Stimulated activated CD8-positive, alpha-beta memory T cell treated with anti-CD3 and anti-CD28 coated beads, Interleukin-12 subunit alpha, Interleukin-12 subunit beta, amount 100 ng/mL, for 24 hours (primary cell): ENCODE measurements around the gene USP25.

Source experiments
- DNase-seq: peaks from one replicate; pipeline ENCODE4 v3.0.0-alpha.2; 2020; ENCODE audit errors: extremely low read depth

USP25 gene

GRCh38 chr21:15763359-15763758 lies 33.6 kb downstream of the USP25 start:
- no peak for DNase-seq

GRCh38 chr21:15764878-15765277 lies 35.1 kb downstream of the USP25 start:
- no peak for DNase-seq

GRCh38 chr21:15766952-15767603 lies 37.3 kb downstream of the USP25 start:
- DNase-seq = no peak

- no peak for DNase-seq
Measured at GRCh38 chr21:15768045-15768601, 38.3 kb downstream of the USP25 start.

GRCh38 chr21:15768853-15769252 lies 39.1 kb downstream of the USP25 start:
- no peak for DNase-seq

- DNase-seq = no peak
Measured at GRCh38 chr21:15771311-15771710, 41.5 kb downstream of the USP25 start.

- no peak for DNase-seq
Measured at GRCh38 chr21:15772654-15773053, 42.9 kb downstream of the USP25 start.

GRCh38 chr21:15774590-15774989 lies 44.8 kb downstream of the USP25 start:
- no peak for DNase-seq

- no peak for DNase-seq
Measured at GRCh38 chr21:15775291-15775690, 45.5 kb downstream of the USP25 start.

GRCh38 chr21:15775981-15776380 lies 46.2 kb downstream of the USP25 start:
- DNase-seq = no peak

- DNase-seq = no peak
Measured at GRCh38 chr21:15776818-15777217, 47.0 kb downstream of the USP25 start.

- no peak for DNase-seq
Measured at GRCh38 chr21:15781986-15782385, 52.2 kb downstream of the USP25 start.

- DNase-seq = no peak
Measured at GRCh38 chr21:15788847-15789523, 59.2 kb downstream of the USP25 start.

GRCh38 chr21:15793109-15793508 lies 63.3 kb downstream of the USP25 start:
- no peak for DNase-seq

GRCh38 chr21:15793550-15794235 lies 63.9 kb downstream of the USP25 start:
- DNase-seq = no peak

- DNase-seq = no peak
Measured at GRCh38 chr21:15794277-15794912, 64.6 kb downstream of the USP25 start.

- DNase-seq = no peak
Measured at GRCh38 chr21:15795533-15795932, 65.8 kb downstream of the USP25 start.

GRCh38 chr21:15797577-15798363 lies 68.0 kb downstream of the USP25 start:
- DNase-seq = no peak

- no peak for DNase-seq
Measured at GRCh38 chr21:15801352-15801863, 71.6 kb downstream of the USP25 start.

GRCh38 chr21:15804247-15805005 lies 74.6 kb downstream of the USP25 start:
- no peak for DNase-seq
